Globus pallidus (tissue), 1 donor: Measurements from ENCODE around the gene SSTR4.

Experiments used
- DNase-seq: peaks from one replicate; pipeline ENCODE4 v3.0.0-alpha.2; 2015; ENCODE audit warnings: low spot score

The SSTR4 gene

GRCh38 chr20:23042270-23042669, 7.2 kb downstream of the SSTR4 start:
- no peak for DNase-seq

DNA sequence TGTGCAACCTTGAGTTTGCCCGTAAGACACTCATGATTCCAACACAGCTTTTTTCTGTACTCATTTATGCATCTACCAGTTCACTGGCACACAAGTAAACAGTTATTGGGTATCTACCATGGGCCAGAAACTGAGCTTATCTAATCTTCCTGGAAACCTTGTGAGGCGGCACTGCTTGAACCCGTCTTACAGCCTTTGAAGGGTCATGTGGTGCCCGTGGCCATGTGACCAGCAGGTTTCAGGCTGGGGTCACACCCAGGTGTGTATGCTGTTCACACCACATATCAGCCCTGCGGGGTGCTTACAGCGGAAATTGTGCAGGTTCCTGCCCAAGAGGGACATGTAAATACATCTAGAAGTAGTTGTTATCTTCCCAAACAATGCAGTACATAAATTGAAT, 8.3 kb downstream of the SSTR4 start:
- DNase-seq = no peak

- DNase-seq = no peak
Measured at GRCh38 chr20:23046431-23046830, 11.3 kb downstream of the SSTR4 start.

GRCh38 chr20:23047001-23047737, 12.1 kb downstream of the SSTR4 start:
- no peak for DNase-seq

DNA sequence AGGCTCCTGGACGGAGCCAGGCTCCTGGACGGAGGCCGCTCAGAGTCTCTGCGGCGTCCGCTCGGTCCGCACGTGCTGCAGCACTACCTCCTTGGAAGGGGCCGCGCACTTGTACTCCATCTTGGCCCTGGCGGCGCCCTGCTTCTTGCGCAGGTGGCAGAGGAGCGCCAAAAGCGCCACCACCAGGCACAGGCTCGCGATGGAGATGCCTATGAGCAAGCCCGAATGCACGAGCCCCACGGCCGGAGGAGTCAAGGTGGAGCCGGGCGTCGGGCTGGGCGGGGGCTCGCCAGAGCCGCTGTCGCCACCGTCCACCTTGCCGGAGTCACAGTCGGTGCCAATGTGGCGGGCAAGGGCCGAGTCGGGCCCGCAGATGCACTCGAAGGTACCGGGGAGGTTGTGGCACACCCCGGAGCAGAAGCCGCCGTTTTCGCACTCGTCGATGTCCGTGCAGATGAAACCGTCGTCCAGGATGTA, 12.7 kb downstream of the SSTR4 start:
- no peak for DNase-seq

- no peak for DNase-seq
Measured at GRCh38 chr20:23048283-23049200, 13.4 kb downstream of the SSTR4 start.

- no peak for DNase-seq
Measured at GRCh38 chr20:23049201-23050075, 14.3 kb downstream of the SSTR4 start, which contains the start of gene THBD. Gene THBD (minus strand): TSS chr20:23049672. CDS start chr20:23049504, 168 bp downstream.

DNA sequence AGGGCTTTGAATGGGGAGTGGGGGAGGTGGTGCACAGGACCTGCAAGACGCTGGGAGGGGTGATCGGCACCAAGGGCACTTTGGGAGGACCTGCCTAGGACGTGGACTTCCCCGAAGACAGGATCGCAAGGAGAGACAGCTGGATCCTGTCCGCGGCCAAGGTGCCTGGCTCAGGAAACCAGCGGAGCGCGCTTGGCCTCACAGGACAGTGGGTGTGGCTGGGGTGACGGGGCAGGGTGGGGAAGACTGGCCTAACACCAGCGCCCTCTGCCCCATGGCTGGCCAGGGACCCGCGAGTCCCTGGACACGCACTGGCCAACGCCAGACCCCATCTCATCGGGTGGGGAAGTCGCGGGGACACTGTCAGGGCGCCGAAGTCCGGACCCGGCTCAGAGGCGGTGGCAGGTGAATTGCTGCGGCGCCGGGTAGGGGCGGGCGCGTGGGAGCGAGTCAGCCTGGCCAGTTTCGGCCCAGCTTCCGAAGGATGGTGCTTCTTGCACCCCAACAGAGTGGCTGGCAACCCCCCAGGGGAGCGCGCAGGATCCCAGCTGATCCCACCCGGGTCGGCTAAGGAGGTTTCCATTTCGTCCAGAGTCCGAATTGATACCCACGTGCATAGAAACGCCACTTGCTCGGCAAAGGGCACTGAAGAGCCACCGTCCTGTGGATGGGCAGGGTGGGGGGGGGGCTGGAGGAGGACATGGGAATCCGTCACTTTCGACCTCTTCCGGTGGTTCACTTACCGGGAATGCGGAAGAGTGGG, 15.1 kb downstream of the SSTR4 start:
- no peak for DNase-seq

DNA sequence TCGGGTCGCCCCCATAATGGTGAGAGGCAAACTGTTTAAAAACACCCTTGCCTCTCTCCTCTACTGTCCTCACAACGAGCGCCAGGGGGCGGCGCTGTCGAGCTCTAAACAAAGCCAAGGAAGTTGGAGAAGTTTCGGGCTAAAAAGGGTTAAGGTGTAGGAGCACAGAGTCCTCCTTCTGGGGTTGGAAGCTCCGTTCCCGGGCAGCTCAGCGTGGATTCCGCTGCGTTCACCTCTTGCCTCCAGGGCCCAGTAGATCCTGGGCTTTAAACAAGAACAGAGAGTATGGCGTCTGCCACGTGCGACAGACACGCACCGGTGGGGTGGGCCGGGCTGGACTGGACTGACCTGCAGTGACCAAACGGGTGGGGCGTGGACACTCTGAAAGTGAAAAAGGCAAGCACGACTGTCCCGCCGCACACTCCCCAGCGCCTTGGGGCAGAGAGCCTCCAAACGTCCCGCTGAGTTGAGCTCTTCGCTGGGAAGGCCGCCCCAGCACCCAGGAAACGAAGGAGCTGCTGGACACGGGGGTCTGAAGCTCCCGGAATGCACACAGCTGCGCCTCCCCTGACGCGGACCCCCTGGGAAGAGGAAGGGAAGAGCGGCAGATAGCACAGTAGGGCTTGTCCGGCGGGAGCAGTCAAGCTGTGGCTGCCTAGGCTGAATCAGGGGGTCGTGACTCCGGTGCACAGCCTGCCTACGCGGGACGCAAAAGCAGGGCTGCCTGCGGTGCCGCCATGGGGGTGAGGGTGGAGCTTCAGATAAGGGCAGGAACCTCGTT, 15.9 kb downstream of the SSTR4 start:
- DNase-seq = no peak

- DNase-seq = no peak
Measured at GRCh38 chr20:23052904-23053303, 17.8 kb downstream of the SSTR4 start.

DNA sequence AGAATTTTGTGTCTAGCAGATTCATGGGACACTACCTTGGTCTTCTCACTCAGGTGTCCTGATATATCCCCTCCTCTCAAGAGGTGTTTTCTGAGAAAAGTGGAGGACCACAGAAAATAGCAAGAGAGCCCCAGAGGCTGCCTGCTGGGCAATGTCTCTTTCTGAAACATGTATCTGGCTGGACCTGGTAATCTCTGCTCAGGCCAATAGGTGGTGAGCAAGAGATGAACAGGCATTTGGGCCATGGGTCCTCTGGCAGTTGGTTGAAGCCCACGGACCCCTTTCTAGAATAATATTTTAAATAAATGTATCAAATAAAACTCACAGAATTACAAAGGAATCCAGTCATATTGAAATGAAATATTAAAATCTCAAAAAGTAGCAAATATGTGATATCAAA, 23.1 kb downstream of the SSTR4 start:
- no peak for DNase-seq

DNA sequence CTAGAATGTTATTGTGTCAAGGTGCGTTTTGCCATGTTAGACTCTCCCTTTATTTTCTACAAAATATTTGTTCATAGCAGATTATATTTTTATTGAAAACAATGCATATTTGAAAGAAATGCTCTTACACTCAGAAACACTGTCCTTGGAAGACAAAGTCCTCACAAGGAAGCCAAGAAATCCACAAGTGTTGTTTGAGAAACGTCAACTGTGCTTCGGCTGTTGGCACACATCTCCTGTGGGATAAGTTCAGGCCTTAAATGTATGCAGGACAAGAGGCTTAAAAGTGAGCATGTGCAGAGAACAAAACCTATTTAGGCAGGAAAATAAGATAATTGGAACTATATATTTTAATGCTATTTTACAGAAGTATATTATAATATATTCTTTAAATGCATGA, 23.9 kb downstream of the SSTR4 start:
- DNase-seq = no peak

GRCh38 chr20:23059846-23060245, 24.7 kb downstream of the SSTR4 start:
- DNase-seq = no peak

GRCh38 chr20:23060629-23061028, 25.5 kb downstream of the SSTR4 start:
- DNase-seq = no peak

GRCh38 chr20:23061262-23061661, 26.1 kb downstream of the SSTR4 start:
- DNase-seq = no peak

DNA sequence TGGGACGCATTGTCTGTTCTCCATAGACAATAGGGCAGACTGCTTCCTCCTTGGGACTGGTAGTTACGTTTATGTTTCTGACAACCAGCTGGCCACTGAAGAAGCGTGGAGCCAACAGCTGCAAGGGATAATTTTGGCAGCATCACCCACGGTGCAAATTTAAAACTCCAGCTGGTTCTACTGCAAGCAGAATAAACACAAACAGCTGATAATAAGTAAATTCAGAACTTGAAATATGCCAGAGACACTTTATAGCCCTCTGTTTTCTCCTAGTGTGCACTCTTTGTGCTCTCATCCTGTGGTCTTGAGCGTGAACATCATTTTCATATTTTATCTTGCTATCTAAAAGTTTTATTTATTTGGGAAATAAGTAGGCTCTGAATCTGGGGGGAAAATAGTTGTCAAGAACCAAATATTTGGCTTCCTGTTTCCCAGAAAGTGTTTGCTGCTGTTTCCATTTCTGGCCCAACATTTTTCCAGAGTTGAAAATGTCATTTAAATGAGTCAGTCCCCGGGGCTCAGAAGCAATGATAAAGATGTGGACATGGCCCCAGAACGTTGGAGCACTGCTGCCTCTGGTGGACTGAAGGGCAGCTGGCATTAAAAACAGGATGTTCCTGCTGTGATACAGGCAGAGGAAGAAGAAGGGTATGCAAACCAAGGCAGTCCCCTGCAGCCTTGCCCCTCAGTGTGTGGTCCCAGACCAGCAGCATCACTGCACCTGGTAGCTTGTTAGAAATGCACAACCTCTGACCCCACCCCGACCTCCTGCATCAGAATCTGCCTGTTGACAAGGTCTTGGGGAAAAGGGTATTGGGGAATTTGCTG, 26.8 kb downstream of the SSTR4 start:
- no peak for DNase-seq

DNA sequence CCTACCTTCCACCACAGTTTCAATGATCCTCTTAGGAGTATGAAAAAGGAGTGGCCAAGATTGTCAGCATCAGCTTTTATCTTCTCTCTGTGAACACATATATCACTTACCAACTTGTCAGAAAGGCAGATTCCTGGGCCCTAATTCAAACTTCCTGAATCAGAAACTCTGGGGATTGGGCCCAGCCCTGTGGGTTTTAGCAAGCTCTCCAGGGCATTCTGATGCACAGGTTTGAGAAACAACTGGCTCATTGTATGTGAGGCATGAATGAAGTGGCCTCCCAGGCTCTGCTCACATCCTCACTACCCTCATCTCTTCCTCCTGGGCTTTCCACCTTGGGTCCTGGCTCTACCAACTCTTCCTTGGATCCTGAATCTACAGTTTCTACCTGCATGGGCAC, 27.5 kb downstream of the SSTR4 start:
- no peak for DNase-seq

DNA sequence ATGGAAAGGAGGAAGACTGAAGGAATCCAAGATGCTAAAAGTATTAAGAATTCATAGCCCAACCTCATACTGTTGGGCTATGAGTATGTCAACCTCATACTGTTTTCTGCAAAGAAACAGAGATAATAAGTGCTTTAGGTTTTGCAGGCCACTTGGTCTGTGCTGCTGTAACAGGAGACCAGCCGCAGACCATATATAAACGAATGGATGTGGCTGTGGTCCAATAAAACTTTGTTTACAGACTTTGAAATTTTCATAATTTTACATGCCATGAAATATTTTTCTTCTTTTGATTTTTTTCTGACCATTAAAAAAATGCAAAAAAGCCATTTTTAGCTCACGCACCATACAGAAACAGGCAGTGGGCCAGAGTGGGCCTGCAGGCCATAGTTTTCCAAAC, 28.1 kb downstream of the SSTR4 start:
- no peak for DNase-seq

GRCh38 chr20:23063581-23063980, 28.5 kb downstream of the SSTR4 start:
- DNase-seq = no peak
